GM12875 (cell line): ENCODE measurements around the gene SLC2A4.

ENCODE experiments used
- H3K4me3 ChIP-seq: one replicate; pipeline ENCODE4 v1.5.1; 2011; ENCODE audit warnings: low read depth, low read length, control low read depth
- TF ChIP-seq, protein P1 (sequence below): IDR thresholded peaks from 2 replicates; pipeline ENCODE4 v1.5.1; 2011; ENCODE audit warnings: low read depth, mild to moderate bottlenecking, control low read depth, inconsistent platforms, low read length, moderate library complexity, borderline replicate concordance; ENCODE audit not compliant: insufficient read depth

The SLC2A4 gene

DNA sequence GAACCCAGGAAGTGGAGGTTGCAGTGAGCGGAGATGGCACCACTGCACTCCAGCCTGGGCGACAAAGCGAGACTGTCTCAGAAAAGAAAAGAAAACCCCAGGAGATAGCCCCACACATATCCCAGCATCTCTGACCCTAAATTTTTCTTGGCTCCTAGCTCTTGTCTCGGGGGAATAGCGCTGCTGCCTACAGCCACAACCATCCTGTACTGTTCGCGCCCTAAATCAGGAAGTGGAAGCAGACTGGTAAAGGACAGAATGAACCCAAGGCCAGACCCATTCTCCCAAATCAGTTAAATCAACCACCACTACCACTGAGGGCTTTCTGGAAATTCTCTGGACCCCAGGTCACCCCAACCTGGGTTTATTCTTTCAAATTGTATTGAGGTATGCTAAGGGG, 31.7 kb upstream of the SLC2A4 start:
- peak overlapping the region; percentile 99 for H3K4me3 ChIP-seq
- TF ChIP-seq, protein P1, sequence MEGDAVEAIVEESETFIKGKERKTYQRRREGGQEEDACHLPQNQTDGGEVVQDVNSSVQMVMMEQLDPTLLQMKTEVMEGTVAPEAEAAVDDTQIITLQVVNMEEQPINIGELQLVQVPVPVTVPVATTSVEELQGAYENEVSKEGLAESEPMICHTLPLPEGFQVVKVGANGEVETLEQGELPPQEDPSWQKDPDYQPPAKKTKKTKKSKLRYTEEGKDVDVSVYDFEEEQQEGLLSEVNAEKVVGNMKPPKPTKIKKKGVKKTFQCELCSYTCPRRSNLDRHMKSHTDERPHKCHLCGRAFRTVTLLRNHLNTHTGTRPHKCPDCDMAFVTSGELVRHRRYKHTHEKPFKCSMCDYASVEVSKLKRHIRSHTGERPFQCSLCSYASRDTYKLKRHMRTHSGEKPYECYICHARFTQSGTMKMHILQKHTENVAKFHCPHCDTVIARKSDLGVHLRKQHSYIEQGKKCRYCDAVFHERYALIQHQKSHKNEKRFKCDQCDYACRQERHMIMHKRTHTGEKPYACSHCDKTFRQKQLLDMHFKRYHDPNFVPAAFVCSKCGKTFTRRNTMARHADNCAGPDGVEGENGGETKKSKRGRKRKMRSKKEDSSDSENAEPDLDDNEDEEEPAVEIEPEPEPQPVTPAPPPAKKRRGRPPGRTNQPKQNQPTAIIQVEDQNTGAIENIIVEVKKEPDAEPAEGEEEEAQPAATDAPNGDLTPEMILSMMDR, result no peak

- H3K4me3 ChIP-seq, result peak overlapping the region; percentile 99
- TF ChIP-seq, protein P1, result no peak
Observed at GRCh38 chr17:7250695-7251627, 30.6 kb upstream of the SLC2A4 start.

DNA sequence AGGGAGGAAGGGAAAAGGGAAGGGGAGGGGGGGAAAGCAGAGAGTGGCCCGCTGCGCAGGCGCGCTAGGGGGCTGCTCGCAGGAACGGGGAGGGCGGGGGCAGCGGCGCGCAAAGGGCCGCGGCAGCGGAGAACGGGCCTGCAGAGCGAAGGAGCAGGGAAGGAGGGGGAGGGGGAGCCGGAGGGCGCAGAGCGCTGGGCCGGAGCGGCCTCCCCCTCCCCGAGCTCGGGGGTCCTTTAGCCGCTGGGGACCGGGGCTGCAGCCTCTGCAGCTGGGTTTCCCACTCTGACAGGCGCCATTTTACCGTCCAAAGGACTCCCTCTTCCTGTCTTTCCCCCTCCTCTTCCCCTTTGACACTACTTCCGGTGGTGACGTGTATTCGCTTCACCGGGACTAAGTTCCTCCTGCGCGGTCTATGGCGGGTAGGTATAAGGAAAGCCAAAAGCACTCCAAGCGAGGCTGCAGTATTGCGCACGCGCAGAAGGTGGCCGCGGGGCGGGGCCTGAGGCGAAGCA, 29.8 kb upstream of the SLC2A4 start, which contains the start of gene CTDNEP1:
CTDNEP1 (minus strand) TSS at position 74 of the 515 bp plus-strand sequence. CDS start 438 bp downstream, outside the sequence.
- TF ChIP-seq, protein P1, result no peak
- peak within 1 kb of the TSS; percentile 99 for H3K4me3 ChIP-seq

DNA sequence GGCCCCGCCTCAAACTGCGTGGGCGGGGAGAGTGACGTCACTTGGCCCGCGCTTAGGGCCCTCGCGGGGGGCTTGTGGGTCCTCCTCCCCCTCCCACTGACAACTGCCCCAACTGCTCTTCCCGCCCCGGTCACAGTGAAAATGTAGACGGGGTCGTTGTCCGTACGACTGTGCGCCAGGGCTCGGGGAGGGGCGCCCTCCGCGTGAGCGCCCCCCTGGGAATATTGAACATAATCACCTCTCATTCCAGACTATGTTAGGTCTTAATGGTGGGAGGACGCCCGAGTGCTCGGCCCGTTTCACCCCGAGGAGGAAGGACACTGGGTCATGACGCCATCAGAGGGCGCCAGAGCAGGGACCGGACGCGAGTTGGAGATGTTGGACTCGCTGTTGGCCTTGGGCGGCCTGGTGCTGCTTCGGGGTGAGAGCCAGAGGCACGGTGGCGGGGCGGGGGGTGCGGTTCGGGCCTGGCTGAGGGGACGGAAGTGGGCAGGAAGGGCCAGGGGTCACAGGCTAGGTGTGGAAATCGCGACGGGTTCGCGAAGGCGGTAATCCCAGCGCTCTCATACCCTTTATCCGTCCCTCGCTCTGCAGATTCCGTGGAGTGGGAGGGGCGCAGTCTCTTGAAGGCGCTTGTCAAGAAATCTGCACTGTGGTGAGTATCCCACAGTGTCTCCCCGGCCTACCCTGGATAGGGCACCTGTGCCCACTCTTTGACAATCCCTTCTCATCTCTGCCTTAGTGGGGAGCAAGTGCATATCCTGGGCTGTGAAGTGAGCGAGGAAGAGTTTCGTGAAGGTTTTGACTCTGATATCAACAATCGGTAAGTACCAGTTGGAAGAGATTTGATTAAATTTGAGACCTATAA, 29.1 kb upstream of the SLC2A4 start, which contains the start of gene ELP5:
ELP5 (plus strand) TSS at position 40 of the 868 bp plus-strand sequence; CDS start at position 376, 336 bp downstream.
- H3K4me3 ChIP-seq, result peak within 1 kb of the TSS; percentile 99
- TF ChIP-seq, protein P1, result peak; percentile 27; the same call in 1 of the 2 replicates

- H3K4me3 ChIP-seq, result peak overlapping the region; percentile 71
Observed at GRCh38 chr17:7253082-7253481, 28.4 kb upstream of the SLC2A4 start.

GRCh38 chr17:7254511-7254910, 27.0 kb upstream of the SLC2A4 start:
- no peak overlapping the region for H3K4me3 ChIP-seq

More at GRCh38 chr17:7253082-7253481, 28.4 kb upstream of the SLC2A4 start:
- TF ChIP-seq, protein P1, result no peak

More at GRCh38 chr17:7254511-7254910, 27.0 kb upstream of the SLC2A4 start:
- TF ChIP-seq, protein P1, result no peak
